Head of caudate nucleus (tissue), 42 donors: ENCODE results near the gene ASIC1.

Experiments
- DNase-seq, 42 donors: peaks; one replicate each; pipeline versions ENCODE4 v3.0.0 to v3.0.0-alpha.2; 2020 to 2021; ENCODE audit warnings: mixed read lengths in 7 of 42
- intact Hi-C: fragments of 100-400 bp; cut with DNase I; formaldehyde crosslinking; loops from one replicate; pipeline ENCODE4 v1.15.0; 2022

The ASIC1 gene

GRCh38 chr12:50099302-50100008 lies 42.1 kb downstream of the ASIC1 start:
- intact Hi-C loops, result no loop called here
- peak in 4 of 42 donors; percentile 36 to 49 (median 42) for DNase-seq

- intact Hi-C loops, result no loop called here
Observed at GRCh38 chr12:50100561-50100960, 43.2 kb downstream of the ASIC1 start.

GRCh38 chr12:50101663-50102062 lies 44.3 kb downstream of the ASIC1 start:
- intact Hi-C loops, result no loop called here
- peak in 10 of 42 donors; percentile 31 to 68 (median 45) for DNase-seq

More at GRCh38 chr12:50100561-50100960, 43.2 kb downstream of the ASIC1 start:
- no peak for DNase-seq

GRCh38 chr12:50102131-50102531 lies 44.7 kb downstream of the ASIC1 start:
- intact Hi-C loops, result no loop called here
- peak in 36 of 42 donors; percentile 35 to 79 (median 61) for DNase-seq

- peak in 3 of 42 donors; percentile 22 to 40 (median 36) for DNase-seq
- intact Hi-C loops, result no loop called here
Observed at GRCh38 chr12:50102646-50103309, 45.4 kb downstream of the ASIC1 start.

- intact Hi-C loops, result no loop called here
Observed at GRCh38 chr12:50103351-50103750, 46.0 kb downstream of the ASIC1 start.

GRCh38 chr12:50103767-50104321 lies 46.4 kb downstream of the ASIC1 start, which contains the start of gene GPD1:
TSS of gene GPD1 (plus strand) at chr12:50104008. CDS start at chr12:50104051, 43 bp downstream.
- intact Hi-C loops, result no loop called here
- DNase-seq, result peak; percentile 63 to 95 (median 85)

More at GRCh38 chr12:50103351-50103750, 46.0 kb downstream of the ASIC1 start:
- DNase-seq, result no peak

- intact Hi-C loops, result no loop called here
- DNase-seq, result no peak
Observed at GRCh38 chr12:50104417-50105366, 47.3 kb downstream of the ASIC1 start.

GRCh38 chr12:50105913-50106450 lies 48.6 kb downstream of the ASIC1 start:
- DNase-seq, result no peak
- intact Hi-C loops, result no loop called here

GRCh38 chr12:50106907-50107306 lies 49.5 kb downstream of the ASIC1 start:
- no peak for DNase-seq
- intact Hi-C loops, result no loop called here

- no peak for DNase-seq
- intact Hi-C loops, result no loop called here
Observed at GRCh38 chr12:50107416-50108268, 50.2 kb downstream of the ASIC1 start.

GRCh38 chr12:50109319-50109718 lies 51.9 kb downstream of the ASIC1 start:
- intact Hi-C loops, result no loop called here
- no peak for DNase-seq

- intact Hi-C loops, result no loop called here
- peak in 2 of 42 donors; percentile 25 to 40 for DNase-seq
Observed at GRCh38 chr12:50110127-50110761, 52.8 kb downstream of the ASIC1 start.

GRCh38 chr12:50110762-50111351 lies 53.5 kb downstream of the ASIC1 start:
- intact Hi-C loops, result no loop called here
- DNase-seq, result peak in 16 of 42 donors; percentile 16 to 58 (median 31)

- intact Hi-C loops, result no loop called here
- DNase-seq, result no peak
Observed at GRCh38 chr12:50111395-50111692, 53.9 kb downstream of the ASIC1 start.

GRCh38 chr12:50111693-50112455 lies 54.5 kb downstream of the ASIC1 start, which contains the start of gene COX14:
TSS of gene COX14 (plus strand) at chr12:50112236. CDS start at chr12:50120044, 7,808 bp downstream.
- intact Hi-C loops, result loop anchor here (1.0 kb wide), 1 partner anchor 55 kb away; the partner anchor contains the start of gene CERS5

More at GRCh38 chr12:50111693-50112455, 54.5 kb downstream of the ASIC1 start, which contains the start of gene COX14:
- DNase-seq, result peak; percentile 98 to 100 (median 99)
